Tibial nerve (tissue), 3 donors: ENCODE data around the gene GRID1.

Source experiments
- CTCF ChIP-seq, 5 experiments: fragments of 200-600 bp in 3 of 5; fragments of 450-650 bp in 2 of 5; sonication (generic) in 3 of 5; IDR thresholded peaks; one replicate each; pipeline ENCODE4 v1.5.1; 2016 to 2019; ENCODE audit warnings: antibody characterized with exemption in 5 of 5, mild to moderate bottlenecking in 3 of 5, moderate library complexity in 2 of 5
- POLR2A ChIP-seq, 2 donors: fragments of 450-650 bp; IDR thresholded peaks; one replicate each; pipeline ENCODE4 v1.6.1; 2017; ENCODE audit warnings: antibody characterized with exemption in 2 of 2, mild to moderate bottlenecking in 2 of 2, moderate library complexity in 2 of 2

- TF ChIP-seq CTCF (IDR thresholded peaks at IDR 0.05) (no peak), POLR2A (IDR thresholded peaks at IDR 0.05) (no peak)
Measured at GRCh38 chr10:86113501-86113900, 253.1 kb downstream of the GRID1 start.
